HEK293 (cell line): ENCODE results near the gene NUP62.
A peak's percentile ranks its signal among the peaks of the same experiment; 100 is the strongest.

Experiments
- CTCF ChIA-PET: fragments of 350-600 bp; formaldehyde crosslinking; extraction: SDS; loops from one replicate; lab custom pipeline; 2021; ENCODE audit warnings: antibody characterized with exemption; lab: Yijun Ruan, JAX
- POLR2A ChIA-PET: fragments of 300-600 bp; formaldehyde crosslinking; extraction: SDS; loops from one replicate; lab custom pipeline; 2020; ENCODE audit warnings: antibody characterized with exemption, inconsistent platforms; lab: Yijun Ruan, JAX
- H3K27ac ChIP-seq: fragments of 200-500 bp; sonication (Bioruptor generic); 2 replicates; pipeline ENCODE4 v1.5.1; 2014; ENCODE audit warnings: low read depth, low read length, control low read depth, inconsistent platforms; ENCODE audit errors: extremely low read depth
- H3K36me3 ChIP-seq, 2 experiments: fragments of 200-500 bp in 1 of 2; sonication (Bioruptor generic) in 1 of 2; 1 replicate in 1 of 2; 2 replicates in 1 of 2; pipeline ENCODE4 v1.5.1; 2014 to 2017; ENCODE audit warnings: inconsistent platforms in 2 of 2, low read length in 2 of 2; ENCODE audit not compliant: control insufficient read depth in 2 of 2, insufficient read depth in 1 of 2
- H3K4me1 ChIP-seq: fragments of 200-500 bp; sonication (Bioruptor generic); 2 replicates; pipeline ENCODE4 v1.5.1; 2014; ENCODE audit warnings: mild to moderate bottlenecking, low read length, inconsistent platforms; ENCODE audit not compliant: control insufficient read depth, insufficient read depth
- H3K4me3 ChIP-seq: 2 replicates; pipeline ENCODE4 v1.5.1; 2011; ENCODE audit warnings: low read depth, mild to moderate bottlenecking, control low read depth, low read length, moderate library complexity
- H3K9me3 ChIP-seq: fragments of 200-500 bp; sonication (Bioruptor generic); 2 replicates; pipeline ENCODE4 v1.5.1; 2014; ENCODE audit warnings: low read depth, low read length, inconsistent platforms; ENCODE audit not compliant: control insufficient read depth, insufficient read depth
- ZFHX2 ChIP-seq: fragments of 450-650 bp; formaldehyde crosslinking; conservative IDR thresholded peaks from 2 replicates; pipeline ENCODE4 v1.5.1; 2016; ENCODE audit warnings: missing biosample characterization, missing genetic modification characterization
- ZFP3 ChIP-seq: fragments of 450-650 bp; formaldehyde crosslinking; IDR thresholded peaks from 2 replicates; pipeline ENCODE4 v1.5.1; 2016; ENCODE audit warnings: low read depth, missing biosample characterization, missing genetic modification characterization
- ZIC2 ChIP-seq: fragments of 450-650 bp; formaldehyde crosslinking; IDR thresholded peaks from 2 replicates; pipeline ENCODE4 v1.5.1; 2016; ENCODE audit warnings: missing biosample characterization, missing genetic modification characterization
- ZNF140 ChIP-seq: fragments of 450-650 bp; formaldehyde crosslinking; IDR thresholded peaks from 2 replicates; pipeline ENCODE4 v1.5.1; 2016; ENCODE audit warnings: missing biosample characterization, missing genetic modification characterization
- ZNF184 ChIP-seq: fragments of 450-650 bp; IDR thresholded peaks from 2 replicates; pipeline ENCODE4 v1.5.1; 2018; ENCODE audit warnings: missing biosample characterization, mild to moderate bottlenecking, missing genetic modification characterization
- ZNF274 ChIP-seq, 2 experiments: fragments of 200-500 bp in 1 of 2; fragments of 450-650 bp in 1 of 2; sonication (Bioruptor generic) in 1 of 2; formaldehyde crosslinking in 1 of 2; IDR thresholded peaks; 2 replicates each; pipeline versions ENCODE4 v1.5.1 to v1.6.1; 2014 to 2016; ENCODE audit warnings: borderline replicate concordance in 1 of 2, inconsistent platforms in 1 of 2, low read length in 1 of 2, missing biosample characterization in 1 of 2, missing genetic modification characterization in 1 of 2
- ZNF664 ChIP-seq: fragments of 450-650 bp; formaldehyde crosslinking; IDR thresholded peaks from 2 replicates; pipeline ENCODE4 v1.5.1; 2016; ENCODE audit warnings: missing biosample characterization, missing genetic modification characterization
- ZNF670 ChIP-seq: fragments of 450-650 bp; formaldehyde crosslinking; IDR thresholded peaks from 2 replicates; pipeline ENCODE4 v1.5.1; 2016; ENCODE audit warnings: missing biosample characterization, missing genetic modification characterization, low read depth
- ZNF768 ChIP-seq: fragments of 450-650 bp; formaldehyde crosslinking; IDR thresholded peaks from 2 replicates; pipeline ENCODE4 v1.5.1; 2018; ENCODE audit warnings: missing biosample characterization, mild to moderate bottlenecking, missing genetic modification characterization
- ZSCAN16 ChIP-seq: fragments of 450-650 bp; formaldehyde crosslinking; IDR thresholded peaks from 2 replicates; pipeline ENCODE4 v1.5.1; 2016; ENCODE audit warnings: missing biosample characterization, missing genetic modification characterization
- TF ChIP-seq, protein P1 (sequence below): IDR thresholded peaks from 2 replicates; pipeline ENCODE4 v1.6.1; 2011; ENCODE audit warnings: mild to moderate bottlenecking, low read depth, low read length, borderline replicate concordance
- TF ChIP-seq, protein P2 (sequence below): fragments of 450-650 bp; formaldehyde crosslinking; conservative IDR thresholded peaks from 2 replicates; pipeline ENCODE4 v1.5.1; 2016; ENCODE audit warnings: low read depth, missing biosample characterization, missing genetic modification characterization

NUP62 gene

DNA sequence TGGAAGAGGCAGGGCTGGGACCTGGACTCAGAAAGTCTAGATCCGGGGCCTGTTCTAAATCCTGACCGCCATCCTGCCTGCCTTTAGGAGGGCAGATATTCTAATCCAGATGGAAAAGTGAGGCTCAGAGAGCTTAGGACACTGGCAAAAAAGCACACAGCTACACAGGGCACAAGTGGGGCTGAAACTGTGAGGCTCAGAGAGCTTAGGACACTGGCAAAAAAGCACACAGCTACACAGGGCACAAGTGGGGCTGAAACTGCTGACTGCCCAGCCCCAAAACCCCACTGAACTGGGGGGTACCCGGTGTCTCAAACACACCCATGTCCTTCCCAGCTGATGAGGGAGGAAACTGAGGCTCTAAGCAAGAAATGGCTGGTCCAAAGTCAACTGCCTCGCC lies 54.1 kb downstream of the NUP62 start:
- TF ChIP-seq ZNF184 (tag by site-specific recombination): no peak
- peak; percentile 75; the same call in 1 of the 2 replicates for TF ChIP-seq ZNF768
- TF ChIP-seq ZNF670 (tag by site-specific recombination): no peak
- Histone ChIP-seq H3K36me3 (peaks cover 3 to 38% of the 10 kb centered on the region in 2 experiments; a peak in 2 of 3 replicates), H3K4me1 (peaks cover 12% of the 10 kb centered on the region), H3K27ac (peak overlapping the region; percentile 94), H3K9me3 (no peaks in the 10 kb centered on the region), H3K4me3 (peak overlapping the region; percentile 79; the same call in 1 of the 2 replicates)
- ChIA-PET POLR2A (interaction anchor here (1.2 to 4.8 kb wide), 5 partner anchors 10 to 54 kb away, joined by 3 to 41 read pairs (median 10); partner anchors contain the start of genes ATF5, NUP62 and PTOV1), CTCF (interaction anchor here (0.6 kb wide), 1 partner anchor 60 kb away, joined by 3 read pairs; no protein-coding TSS in a partner anchor)

DNA sequence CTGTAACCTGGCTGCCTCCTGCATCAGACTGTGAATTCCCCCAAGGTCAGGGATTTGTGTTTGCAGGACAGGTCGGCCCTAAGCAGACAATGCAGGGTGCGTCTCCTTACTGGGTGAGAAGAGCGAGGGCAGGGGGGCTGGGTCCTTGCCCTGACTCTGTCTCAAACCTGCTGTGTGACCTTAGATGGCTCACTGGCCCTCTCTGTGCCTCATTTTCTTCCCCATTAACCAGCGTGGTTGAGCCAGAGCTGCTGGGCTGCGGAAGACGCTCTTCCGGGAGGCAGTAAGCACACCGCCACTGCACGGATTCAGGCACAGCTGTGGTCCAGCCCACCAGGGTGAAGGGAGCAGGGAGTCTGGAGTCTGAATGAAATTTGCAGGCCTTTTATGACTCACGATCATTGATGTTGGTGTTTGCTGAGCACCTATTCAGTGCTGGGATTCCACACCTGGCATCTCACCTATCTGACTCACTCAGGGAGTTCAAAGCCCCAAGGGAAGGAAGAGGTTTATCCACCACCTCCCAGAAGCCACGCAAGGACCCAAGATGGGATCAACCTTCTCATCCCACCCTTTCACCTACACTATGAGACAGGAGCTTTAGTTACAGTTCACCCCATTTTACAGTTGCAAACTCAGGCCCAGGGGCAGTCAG lies 54.7 kb downstream of the NUP62 start:
- peak overlapping the region; percentile 94; the same call in 1 of the 2 replicates for H3K27ac ChIP-seq
- peaks cover 13% of the 10 kb centered on the region for H3K4me1 ChIP-seq
- no peaks in the 10 kb centered on the region for H3K9me3 ChIP-seq
- no peak overlapping the region for H3K4me3 ChIP-seq
- CTCF ChIA-PET: no interaction called here
- no peak for TF ChIP-seq ZNF274 (IDR thresholded peaks at IDR 0.05; ENCODE audit: low read length)
- TF ChIP-seq ZNF274 (tag by site-specific recombination; IDR thresholded peaks at IDR 0.05; ENCODE audit: borderline replicate concordance): no peak
- no peak for TF ChIP-seq ZNF140 (tag by site-specific recombination)
- TF ChIP-seq ZFHX2 (tag by site-specific recombination): no peak
- TF ChIP-seq ZSCAN16 (tag by site-specific recombination): peak; percentile 59; the same call in 1 of the 2 replicates
- TF ChIP-seq ZNF664 (tag by site-specific recombination): peak; percentile 86
- TF ChIP-seq, protein P1, sequence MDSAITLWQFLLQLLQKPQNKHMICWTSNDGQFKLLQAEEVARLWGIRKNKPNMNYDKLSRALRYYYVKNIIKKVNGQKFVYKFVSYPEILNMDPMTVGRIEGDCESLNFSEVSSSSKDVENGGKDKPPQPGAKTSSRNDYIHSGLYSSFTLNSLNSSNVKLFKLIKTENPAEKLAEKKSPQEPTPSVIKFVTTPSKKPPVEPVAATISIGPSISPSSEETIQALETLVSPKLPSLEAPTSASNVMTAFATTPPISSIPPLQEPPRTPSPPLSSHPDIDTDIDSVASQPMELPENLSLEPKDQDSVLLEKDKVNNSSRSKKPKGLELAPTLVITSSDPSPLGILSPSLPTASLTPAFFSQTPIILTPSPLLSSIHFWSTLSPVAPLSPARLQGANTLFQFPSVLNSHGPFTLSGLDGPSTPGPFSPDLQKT: no peak
- TF ChIP-seq ZNF768: peak; percentile 89; the same call in 1 of the 2 replicates
- POLR2A ChIA-PET: interaction anchor here (1.2 to 4.8 kb wide), 4 partner anchors 9 to 55 kb away, joined by 3 to 41 read pairs (median 14); partner anchors contain the start of genes ATF5, NUP62 and PTOV1
- peaks cover 0 to 36% of the 10 kb centered on the region in 2 experiments; a peak in 2 of 3 replicates for H3K36me3 ChIP-seq

DNA sequence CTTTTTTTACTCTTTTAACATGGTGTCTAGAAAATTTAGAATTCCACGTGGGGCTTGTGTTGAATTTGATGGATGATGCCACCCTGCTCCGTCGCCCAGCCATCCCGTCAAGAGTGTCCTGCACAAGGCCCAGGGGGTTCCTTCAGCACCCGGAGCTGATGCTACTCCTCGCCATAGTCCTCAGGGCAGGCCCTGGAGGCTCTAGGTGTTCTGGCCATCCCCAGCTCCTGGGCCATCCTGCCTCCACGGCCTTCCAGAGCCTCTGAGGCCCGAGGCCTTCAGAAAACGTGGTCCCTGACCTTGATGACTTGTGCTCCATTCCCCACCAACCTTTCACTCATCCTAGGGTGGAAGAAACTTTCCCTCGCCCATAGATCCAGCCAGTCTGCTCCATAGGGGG lies 55.5 kb downstream of the NUP62 start:
- Histone ChIP-seq H3K4me3 (no peak overlapping the region), H3K27ac (peak overlapping the region; percentile 20; the same call in 1 of the 2 replicates), H3K36me3 (peaks cover 0 to 28% of the 10 kb centered on the region in 2 experiments; a peak in 1 of 3 replicates), H3K9me3 (no peaks in the 10 kb centered on the region), H3K4me1 (peaks cover 15% of the 10 kb centered on the region)
- CTCF ChIA-PET: no interaction called here
- POLR2A ChIA-PET: interaction anchor here (0.5 to 4.8 kb wide), 2 partner anchors 9 to 55 kb away, joined by 4 to 41 read pairs; partner anchors contain the start of genes ATF5 and NUP62
- TF ChIP-seq, protein P2, sequence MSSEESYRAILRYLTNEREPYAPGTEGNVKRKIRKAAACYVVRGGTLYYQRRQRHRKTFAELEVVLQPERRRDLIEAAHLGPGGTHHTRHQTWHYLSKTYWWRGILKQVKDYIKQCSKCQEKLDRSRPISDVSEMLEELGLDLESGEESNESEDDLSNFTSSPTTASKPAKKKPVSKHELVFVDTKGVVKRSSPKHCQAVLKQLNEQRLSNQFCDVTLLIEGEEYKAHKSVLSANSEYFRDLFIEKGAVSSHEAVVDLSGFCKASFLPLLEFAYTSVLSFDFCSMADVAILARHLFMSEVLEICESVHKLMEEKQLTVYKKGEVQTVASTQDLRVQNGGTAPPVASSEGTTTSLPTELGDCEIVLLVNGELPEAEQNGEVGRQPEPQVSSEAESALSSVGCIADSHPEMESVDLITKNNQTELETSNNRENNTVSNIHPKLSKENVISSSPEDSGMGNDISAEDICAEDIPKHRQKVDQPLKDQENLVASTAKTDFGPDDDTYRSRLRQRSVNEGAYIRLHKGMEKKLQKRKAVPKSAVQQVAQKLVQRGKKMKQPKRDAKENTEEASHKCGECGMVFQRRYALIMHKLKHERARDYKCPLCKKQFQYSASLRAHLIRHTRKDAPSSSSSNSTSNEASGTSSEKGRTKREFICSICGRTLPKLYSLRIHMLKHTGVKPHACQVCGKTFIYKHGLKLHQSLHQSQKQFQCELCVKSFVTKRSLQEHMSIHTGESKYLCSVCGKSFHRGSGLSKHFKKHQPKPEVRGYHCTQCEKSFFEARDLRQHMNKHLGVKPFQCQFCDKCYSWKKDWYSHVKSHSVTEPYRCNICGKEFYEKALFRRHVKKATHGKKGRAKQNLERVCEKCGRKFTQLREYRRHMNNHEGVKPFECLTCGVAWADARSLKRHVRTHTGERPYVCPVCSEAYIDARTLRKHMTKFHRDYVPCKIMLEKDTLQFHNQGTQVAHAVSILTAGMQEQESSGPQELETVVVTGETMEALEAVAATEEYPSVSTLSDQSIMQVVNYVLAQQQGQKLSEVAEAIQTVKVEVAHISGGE: no peak
- no peak for TF ChIP-seq ZFP3 (tag by site-specific recombination)
- TF ChIP-seq ZIC2: no peak
